HepG2 (cell line): Measurements from ENCODE around the gene ERC1. TPM values are rescaled to one million over a fixed set of nuclear protein-coding genes. Genes with fewer than 3 reads are reported as not detected.

Source experiments
- CEBPB ChIP-seq: IDR thresholded peaks from 2 replicates; pipeline ENCODE4 v1.6.1; 2011; ENCODE audit warnings: low read depth, low read length, improper control_type of control experiment, borderline replicate concordance
- GABPA ChIP-seq, 2 experiments: IDR thresholded peaks; 2 replicates each; pipeline ENCODE4 v1.6.1; 2011 to 2016; ENCODE audit warnings: low read depth in 2 of 2, low read length in 1 of 2, missing biosample characterization in 1 of 2, missing genetic modification characterization in 1 of 2
- HOXA9 ChIP-seq: sonication (generic); formaldehyde crosslinking; IDR thresholded peaks from 2 replicates; pipeline ENCODE4 v1.8.1; 2022; ENCODE audit warnings: missing genetic modification reagents, mild to moderate bottlenecking, moderate library complexity, borderline replicate concordance
- MAF1 ChIP-seq: sonication (generic); formaldehyde crosslinking; IDR thresholded peaks from 2 replicates; pipeline ENCODE4 v1.5.0; 2020; ENCODE audit warnings: missing genetic modification reagents, borderline replicate concordance
- PAX8 ChIP-seq: sonication (generic); formaldehyde crosslinking; IDR thresholded peaks from 2 replicates; pipeline ENCODE4 v1.8.0; 2022; ENCODE audit warnings: mild to moderate bottlenecking, missing genetic modification reagents, borderline replicate concordance
- RBFOX2 ChIP-seq: fragments of 200-400 bp; formaldehyde crosslinking; IDR thresholded peaks from 2 replicates; pipeline ENCODE4 v1.6.1; 2017; ENCODE audit warnings: low read depth, mild to moderate bottlenecking, low read length
- RXRB ChIP-seq: IDR thresholded peaks from 2 replicates; pipeline ENCODE4 v1.6.1; 2016; ENCODE audit warnings: borderline replicate concordance, missing genetic modification reagents, missing compliant biosample characterization
- SALL2 ChIP-seq: sonication (generic); formaldehyde crosslinking; IDR thresholded peaks from 2 replicates; pipeline ENCODE4 v1.8.1; 2023; ENCODE audit warnings: mild to moderate bottlenecking, missing genetic modification reagents, inconsistent platforms
- SMAD9 ChIP-seq: sonication (generic); formaldehyde crosslinking; IDR thresholded peaks from 2 replicates; pipeline ENCODE4 v1.5.1; 2020; ENCODE audit warnings: mild to moderate bottlenecking, missing genetic modification reagents
- TP53 ChIP-seq: sonication (generic); formaldehyde crosslinking; conservative IDR thresholded peaks from 2 replicates; pipeline ENCODE4 v1.4.0; 2020; ENCODE audit warnings: missing genetic modification reagents
- ZBTB1 ChIP-seq: sonication (generic); formaldehyde crosslinking; IDR thresholded peaks from 2 replicates; pipeline ENCODE4 v1.4.0; 2020; ENCODE audit warnings: missing genetic modification reagents, borderline replicate concordance
- ZBTB42 ChIP-seq: sonication (generic); formaldehyde crosslinking; IDR thresholded peaks from 2 replicates; pipeline ENCODE4 v1.5.0; 2020; ENCODE audit warnings: mild to moderate bottlenecking, missing genetic modification reagents
- ZKSCAN5 ChIP-seq: sonication (generic); formaldehyde crosslinking; IDR thresholded peaks from 2 replicates; pipeline ENCODE4 v1.5.1; 2020; ENCODE audit warnings: mild to moderate bottlenecking, missing genetic modification reagents
- ZNF180 ChIP-seq: sonication (generic); formaldehyde crosslinking; IDR thresholded peaks from 2 replicates; pipeline ENCODE4 v1.4.0; 2020; ENCODE audit warnings: low read depth, missing genetic modification reagents, borderline replicate concordance
- ZNF326 ChIP-seq: sonication (generic); formaldehyde crosslinking; IDR thresholded peaks from 2 replicates; pipeline ENCODE4 v1.4.0; 2020; ENCODE audit warnings: missing genetic modification reagents, borderline replicate concordance
- ZNF33B ChIP-seq: sonication (generic); formaldehyde crosslinking; IDR thresholded peaks from 2 replicates; pipeline ENCODE4 v1.5.1; 2020; ENCODE audit warnings: mild to moderate bottlenecking, missing genetic modification reagents
- ZNF589 ChIP-seq: sonication (generic); formaldehyde crosslinking; conservative IDR thresholded peaks from 2 replicates; pipeline ENCODE4 v1.8.0; 2022; ENCODE audit warnings: mild to moderate bottlenecking, moderate library complexity, missing genetic modification reagents
- ZNF709 ChIP-seq: sonication (generic); formaldehyde crosslinking; IDR thresholded peaks from 2 replicates; pipeline ENCODE4 v1.5.0; 2020; ENCODE audit warnings: mild to moderate bottlenecking, missing genetic modification reagents
- ZNF713 ChIP-seq: sonication (generic); formaldehyde crosslinking; IDR thresholded peaks from 2 replicates; pipeline ENCODE4 v1.4.0; 2020; ENCODE audit warnings: mild to moderate bottlenecking, missing genetic modification reagents
- ZNF766 ChIP-seq: sonication (generic); formaldehyde crosslinking; IDR thresholded peaks from 2 replicates; pipeline ENCODE4 v1.5.0; 2020; ENCODE audit warnings: missing genetic modification reagents, borderline replicate concordance
- ZNF773 ChIP-seq: sonication (generic); formaldehyde crosslinking; IDR thresholded peaks from 2 replicates; pipeline ENCODE4 v1.4.0; 2020; ENCODE audit warnings: missing genetic modification reagents, borderline replicate concordance
- ZNF775 ChIP-seq: sonication (generic); formaldehyde crosslinking; IDR thresholded peaks from 2 replicates; pipeline ENCODE4 v1.4.0; 2020; ENCODE audit warnings: missing genetic modification reagents, mild to moderate bottlenecking, moderate library complexity, borderline replicate concordance
- ZNF879 ChIP-seq: sonication (generic); formaldehyde crosslinking; IDR thresholded peaks from 2 replicates; pipeline ENCODE4 v1.8.1; 2023; ENCODE audit warnings: missing genetic modification reagents
- polyA plus RNA-seq, 8 experiments: library from polyadenylated mRNA; depleted of rRNA in 3 of 8; stranded (reverse) in 7 of 8; unstranded in 1 of 8; fragments of >200 nt; fragmentation: Illumina TruSeq in 4 of 8; extraction: Trizol in 4 of 8; gene quantifications; 2 replicates each; pipeline versions ENCODE4 v1.2.1 to v1.2.3, GENCODE V29; 2011 to 2016; ENCODE audit warnings: low read depth in 4 of 8, missing spikeins in 1 of 8, mixed read lengths in 1 of 8; ENCODE audit not compliant: insufficient read depth in 1 of 8
- total RNA-seq, 5 experiments: library from RNA; depleted of rRNA; stranded (reverse); fragments of >200 nt; fragmentation: Illumina TruSeq; extraction: Trizol; gene quantifications; 2 replicates each; pipeline ENCODE4 v1.2.3, GENCODE V29; 2016; ENCODE audit warnings: low read depth in 1 of 5
- TF ChIP-seq, protein P1 (sequence below): sonication (generic); formaldehyde crosslinking; IDR thresholded peaks from 2 replicates; pipeline ENCODE4 v1.9.0; 2021; ENCODE audit warnings: missing genetic modification reagents, borderline replicate concordance
- TF ChIP-seq, protein P2 (sequence below): sonication (generic); formaldehyde crosslinking; IDR thresholded peaks from 2 replicates; pipeline ENCODE4 v1.4.0; 2020; ENCODE audit warnings: missing genetic modification reagents; ENCODE audit errors: not compliant biosample characterization
- TF ChIP-seq, protein P3 (sequence below): IDR thresholded peaks from 2 replicates; pipeline ENCODE4 v1.6.1; 2016; ENCODE audit warnings: control low read depth
- TF ChIP-seq, protein P4 (sequence below): sonication (generic); formaldehyde crosslinking; IDR thresholded peaks from 2 replicates; pipeline ENCODE4 v1.5.0; 2020; ENCODE audit warnings: missing genetic modification reagents, mild to moderate bottlenecking, borderline replicate concordance

Gene ERC1
- total and polyA plus RNA-seq, 2 of the 13 experiments (the other 11 are each of a cell fraction or from before 2014, with no cell fraction given), result 6.1 to 12.4 TPM

DNA sequence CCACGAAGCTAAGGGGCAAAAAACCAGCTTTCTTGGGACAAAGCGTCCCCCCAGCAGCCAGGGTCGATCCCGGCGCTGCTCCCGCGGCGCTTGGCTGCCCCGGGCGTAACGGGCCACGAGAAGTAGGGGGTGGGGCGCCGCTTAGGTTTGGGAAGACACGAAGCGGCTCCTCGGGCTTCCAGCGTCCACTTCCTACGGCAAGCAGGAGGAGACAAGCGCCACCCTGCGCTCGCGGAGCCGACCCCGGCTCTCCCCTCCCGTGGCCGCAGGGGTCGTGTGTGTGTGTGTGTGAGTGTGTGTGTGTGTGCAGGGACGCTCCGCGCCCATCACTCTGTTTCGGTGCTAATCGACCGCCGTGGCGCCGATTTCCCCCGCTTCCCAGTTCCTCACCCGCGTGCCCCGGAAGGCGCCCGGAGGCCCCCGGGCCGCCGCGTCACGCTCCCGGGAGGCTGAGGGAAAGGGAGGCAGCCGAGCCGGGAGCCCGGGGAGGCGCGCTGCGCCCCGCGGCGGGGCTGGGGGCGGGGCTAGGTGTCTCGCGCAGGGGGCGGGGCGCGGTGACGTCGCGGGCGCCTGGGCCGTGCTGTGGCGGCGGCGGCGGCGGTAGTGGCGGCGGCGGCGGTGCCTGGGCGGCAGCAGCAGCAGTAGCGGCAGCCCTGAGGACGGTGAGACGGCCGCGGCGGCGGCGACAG, at the start of gene ERC1 (continued):
- TF ChIP-seq TP53 (CRISPR knock-in tag) (no peak), GABPA (IDR thresholded peaks at IDR 0.05; ENCODE audit: low read depth, low read length) (peak; percentile 34; the same call in 1 of the 2 replicates), GABPA (CRISPR knock-in tag; IDR thresholded peaks at IDR 0.05; ENCODE audit: low read depth) (peak; percentile 70), MAF1 (CRISPR knock-in tag) (0 out of 2 replicates have a peak, but pooled peaks have one; percentile 29), ZNF879 (CRISPR knock-in tag) (peak; percentile 76; the same call in 1 of the 2 replicates), ZNF589 (peak; percentile 92), PAX8 (CRISPR knock-in tag) (no peak), ZNF775 (CRISPR knock-in tag) (0 out of 2 replicates have a peak, but pooled peaks have one; percentile 53), ZNF766 (0 out of 2 replicates have a peak, but pooled peaks have one; percentile 45), ZKSCAN5 (CRISPR knock-in tag) (no peak), CEBPB (no peak), ZNF773 (CRISPR knock-in tag) (no peak; the same call in 1 of the 2 replicates), ZNF326 (CRISPR knock-in tag) (no peak), SALL2 (no peak; the same call in 1 of the 2 replicates), ZBTB1 (CRISPR knock-in tag) (no peak), HOXA9 (CRISPR knock-in tag) (no peak), ZNF713 (CRISPR knock-in tag) (no peak), ZNF709 (CRISPR knock-in tag) (peak; percentile 96), SMAD9 (CRISPR knock-in tag) (0 out of 2 replicates have a peak, but pooled peaks have one; percentile 52), ZNF33B (CRISPR knock-in tag) (peak; percentile 92), RXRB (CRISPR knock-in tag) (peak; percentile 48; the same call in 1 of the 2 replicates), ZBTB42 (CRISPR knock-in tag) (peak; percentile 85), RBFOX2 (peak; percentile 97), ZNF180 (CRISPR knock-in tag) (no peak)
- TF ChIP-seq, protein P1, sequence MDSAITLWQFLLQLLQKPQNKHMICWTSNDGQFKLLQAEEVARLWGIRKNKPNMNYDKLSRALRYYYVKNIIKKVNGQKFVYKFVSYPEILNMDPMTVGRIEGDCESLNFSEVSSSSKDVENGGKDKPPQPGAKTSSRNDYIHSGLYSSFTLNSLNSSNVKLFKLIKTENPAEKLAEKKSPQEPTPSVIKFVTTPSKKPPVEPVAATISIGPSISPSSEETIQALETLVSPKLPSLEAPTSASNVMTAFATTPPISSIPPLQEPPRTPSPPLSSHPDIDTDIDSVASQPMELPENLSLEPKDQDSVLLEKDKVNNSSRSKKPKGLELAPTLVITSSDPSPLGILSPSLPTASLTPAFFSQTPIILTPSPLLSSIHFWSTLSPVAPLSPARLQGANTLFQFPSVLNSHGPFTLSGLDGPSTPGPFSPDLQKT, result no peak
- TF ChIP-seq, protein P2, sequence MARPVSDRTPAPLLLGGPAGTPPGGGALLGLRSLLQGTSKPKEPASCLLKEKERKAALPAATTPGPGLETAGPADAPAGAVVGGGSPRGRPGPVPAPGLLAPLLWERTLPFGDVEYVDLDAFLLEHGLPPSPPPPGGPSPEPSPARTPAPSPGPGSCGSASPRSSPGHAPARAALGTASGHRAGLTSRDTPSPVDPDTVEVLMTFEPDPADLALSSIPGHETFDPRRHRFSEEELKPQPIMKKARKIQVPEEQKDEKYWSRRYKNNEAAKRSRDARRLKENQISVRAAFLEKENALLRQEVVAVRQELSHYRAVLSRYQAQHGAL (CRISPR knock-in tag), result no peak
- TF ChIP-seq, protein P3, sequence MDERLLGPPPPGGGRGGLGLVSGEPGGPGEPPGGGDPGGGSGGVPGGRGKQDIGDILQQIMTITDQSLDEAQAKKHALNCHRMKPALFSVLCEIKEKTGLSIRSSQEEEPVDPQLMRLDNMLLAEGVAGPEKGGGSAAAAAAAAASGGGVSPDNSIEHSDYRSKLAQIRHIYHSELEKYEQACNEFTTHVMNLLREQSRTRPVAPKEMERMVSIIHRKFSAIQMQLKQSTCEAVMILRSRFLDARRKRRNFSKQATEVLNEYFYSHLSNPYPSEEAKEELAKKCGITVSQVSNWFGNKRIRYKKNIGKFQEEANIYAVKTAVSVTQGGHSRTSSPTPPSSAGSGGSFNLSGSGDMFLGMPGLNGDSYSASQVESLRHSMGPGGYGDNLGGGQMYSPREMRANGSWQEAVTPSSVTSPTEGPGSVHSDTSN (CRISPR knock-in tag), result no peak
- TF ChIP-seq, protein P4, sequence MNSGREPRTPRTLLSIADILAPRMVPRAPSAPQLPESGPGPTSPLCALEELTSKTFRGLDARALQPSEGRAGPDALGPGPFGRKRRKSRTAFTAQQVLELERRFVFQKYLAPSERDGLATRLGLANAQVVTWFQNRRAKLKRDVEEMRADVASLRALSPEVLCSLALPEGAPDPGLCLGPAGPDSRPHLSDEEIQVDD (CRISPR knock-in tag), result 0 out of 2 replicates have a peak, but pooled peaks have one; percentile 49
